Right atrium auricular region (tissue), 2 donors: ENCODE data around the gene PPIP5K2. TPM values are rescaled to one million over a fixed set of nuclear protein-coding genes. Genes with fewer than 3 reads are reported as not detected.

Source experiments
- DNase-seq: peaks from one replicate; pipeline ENCODE4 v3.0.0-alpha.2; 2019; ENCODE audit warnings: low spot score
- H3K27ac ChIP-seq, 2 donors: fragments of 200-600 bp; sonication (generic); 1 replicate in 1 of 2; 2 replicates in 1 of 2; pipeline ENCODE4 v1.5.1; 2016 to 2019
- H3K27me3 ChIP-seq, 2 donors: fragments of 200-600 bp; sonication (generic); one replicate each; pipeline versions ENCODE4 v1.5.1 to v1.6.0; 2017 to 2019
- H3K36me3 ChIP-seq: fragments of 200-600 bp; sonication (generic); one replicate; pipeline ENCODE4 v1.5.1; 2016
- H3K4me1 ChIP-seq, 2 donors: fragments of 200-600 bp; sonication (generic); one replicate each; pipeline versions ENCODE4 v1.5.1 to v1.6.0; 2017 to 2019
- H3K4me3 ChIP-seq, 2 donors: fragments of 200-600 bp; sonication (generic); 1 replicate in 1 of 2; 2 replicates in 1 of 2; pipeline ENCODE4 v1.5.1; 2017 to 2019; ENCODE audit warnings: mild to moderate bottlenecking in 1 of 2, moderate library complexity in 1 of 2
- H3K9me3 ChIP-seq, 2 donors: fragments of 200-600 bp; sonication (generic); one replicate each; pipeline ENCODE4 v1.5.1; 2019
- CTCF ChIP-seq, 2 donors: fragments of 200-600 bp; sonication (generic); IDR thresholded peaks; one replicate each; pipeline ENCODE4 v1.5.1; 2019; ENCODE audit warnings: antibody characterized with exemption in 2 of 2
- total RNA-seq, 2 donors: library from RNA; depleted of rRNA; stranded (reverse); fragments of >200 nt; gene quantifications; one replicate each; pipeline ENCODE4 v1.1.0, GENCODE V29; 2016

The PPIP5K2 gene
- total RNA-seq, 2 donors from 2014 or later = 17.9 to 37.5 TPM

- no peaks in the 10 kb centered on the region for H3K27me3 ChIP-seq
- no peak for TF ChIP-seq CTCF (IDR thresholded peaks at IDR 0.05)
- H3K4me1 ChIP-seq = peaks cover 0 to 7% of the 10 kb centered on the region in 2 donors
- H3K27ac ChIP-seq = no peak overlapping the region
- no peaks in the 10 kb centered on the region for H3K36me3 ChIP-seq
- no peak for DNase-seq
- H3K9me3 ChIP-seq = no peaks in the 10 kb centered on the region
- H3K4me3 ChIP-seq = no peak overlapping the region
These were observed 6.5 kb downstream of the PPIP5K2 start for GRCh38 chr5:103126557-103126956.

- Histone ChIP-seq H3K9me3 (no peaks in the 10 kb centered on the region), H3K4me1 (no peaks in the 10 kb centered on the region), H3K36me3 (no peaks in the 10 kb centered on the region), H3K4me3 (no peak overlapping the region), H3K27me3 (no peaks in the 10 kb centered on the region), H3K27ac (no peak overlapping the region)
- no peak for TF ChIP-seq CTCF (IDR thresholded peaks at IDR 0.05)
- no peak for DNase-seq
These were observed 7.3 kb downstream of the PPIP5K2 start for GRCh38 chr5:103127292-103127817.

GRCh38 chr5:103128202-103128601, 8.1 kb downstream of the PPIP5K2 start:
- TF ChIP-seq CTCF (IDR thresholded peaks at IDR 0.05) = no peak
- no peak for DNase-seq
- no peak overlapping the region for H3K4me3 ChIP-seq

GRCh38 chr5:103132684-103133083, 12.6 kb downstream of the PPIP5K2 start:
- H3K4me3 ChIP-seq = no peak overlapping the region
- TF ChIP-seq CTCF (IDR thresholded peaks at IDR 0.05) = no peak
- no peaks in the 10 kb centered on the region for H3K9me3 ChIP-seq
- H3K27ac ChIP-seq = no peak overlapping the region
- H3K4me1 ChIP-seq = no peaks in the 10 kb centered on the region
- DNase-seq = no peak
- no peaks in the 10 kb centered on the region for H3K27me3 ChIP-seq
- peaks cover 7% of the 10 kb centered on the region for H3K36me3 ChIP-seq

More at GRCh38 chr5:103128202-103128601, 8.1 kb downstream of the PPIP5K2 start:
- no peaks in the 10 kb centered on the region for H3K27me3 ChIP-seq
- H3K36me3 ChIP-seq = no peaks in the 10 kb centered on the region
- H3K9me3 ChIP-seq = no peaks in the 10 kb centered on the region
- no peak overlapping the region for H3K27ac ChIP-seq
- H3K4me1 ChIP-seq = no peaks in the 10 kb centered on the region

GRCh38 chr5:103133231-103133630, 13.1 kb downstream of the PPIP5K2 start:
- no peak overlapping the region for H3K27ac ChIP-seq
- no peak overlapping the region for H3K4me3 ChIP-seq
- H3K36me3 ChIP-seq = peaks cover 7% of the 10 kb centered on the region
- DNase-seq = no peak
- H3K9me3 ChIP-seq = no peaks in the 10 kb centered on the region
- H3K27me3 ChIP-seq = no peaks in the 10 kb centered on the region
- H3K4me1 ChIP-seq = no peaks in the 10 kb centered on the region
- no peak for TF ChIP-seq CTCF (IDR thresholded peaks at IDR 0.05)

- Histone ChIP-seq H3K36me3 (peaks cover 16% of the 10 kb centered on the region), H3K27me3 (no peaks in the 10 kb centered on the region), H3K4me1 (no peaks in the 10 kb centered on the region), H3K4me3 (no peak overlapping the region), H3K9me3 (no peaks in the 10 kb centered on the region), H3K27ac (no peak overlapping the region)
- TF ChIP-seq CTCF (IDR thresholded peaks at IDR 0.05) = no peak
- DNase-seq = no peak
These were observed 15.4 kb downstream of the PPIP5K2 start for GRCh38 chr5:103135461-103135860.
